H1 (cell line): ENCODE data around the gene CD300C. TPM values are rescaled to one million over a fixed set of nuclear protein-coding genes. Genes with fewer than 3 reads are reported as not detected.

Experiments
- BRCA1 ChIP-seq: IDR thresholded peaks from 2 replicates; pipeline ENCODE4 v1.6.1; 2012; ENCODE audit warnings: low read depth, low read length, improper control_type of control experiment
- KDM4A ChIP-seq: IDR thresholded peaks from one replicate; pipeline ENCODE4 v1.7.1; 2012; ENCODE audit warnings: low read depth, mild to moderate bottlenecking, moderate library complexity, low read length, inconsistent platforms; ENCODE audit not compliant: severe bottlenecking
- polyA plus RNA-seq, 7 experiments: library from polyadenylated mRNA; depleted of rRNA in 3 of 7; stranded (reverse) in 5 of 7; unstranded in 2 of 7; fragments of >200 nt in 5 of 7; fragments of 200-250 nt in 2 of 7; gene quantifications; 1 replicate in 5 of 7; 2 replicates in 1 of 7; 4 replicates in 1 of 7; pipeline versions ENCODE4 v1.2.1 to v1.2.3, GENCODE V29; 2011 to 2013; ENCODE audit warnings: missing spikeins in 2 of 7, mixed read lengths in 2 of 7
- total RNA-seq: library from RNA; stranded (reverse); fragmentation: NEBNext Ultra II Directional; extraction: Animal tissue kit (Norgen Biotek cat#: 25700); gene quantifications from 2 replicates; pipeline ENCODE4 v1.2.1, GENCODE V29; 2021
- TF ChIP-seq, protein P1 (sequence below), 3 experiments: IDR thresholded peaks; 1 replicate in 2 of 3; 2 replicates in 1 of 3; pipeline versions ENCODE4 v1.5.1 to v1.6.1; 2011; ENCODE audit warnings: low read length in 3 of 3, mild to moderate bottlenecking in 3 of 3, inconsistent platforms in 2 of 3, low read depth in 1 of 3, moderate library complexity in 1 of 3; ENCODE audit not compliant: insufficient read depth in 1 of 3; ENCODE audit errors: control extremely low read depth in 1 of 3
- TF ChIP-seq, protein P2 (sequence below): IDR thresholded peaks from 2 replicates; pipeline ENCODE4 v1.6.1; 2012; ENCODE audit warnings: inconsistent platforms

The CD300C gene
- total and polyA plus RNA-seq, 2 of the 8 experiments (the other 6 are each of a cell fraction or from before 2014, with no cell fraction given): not detected

DNA sequence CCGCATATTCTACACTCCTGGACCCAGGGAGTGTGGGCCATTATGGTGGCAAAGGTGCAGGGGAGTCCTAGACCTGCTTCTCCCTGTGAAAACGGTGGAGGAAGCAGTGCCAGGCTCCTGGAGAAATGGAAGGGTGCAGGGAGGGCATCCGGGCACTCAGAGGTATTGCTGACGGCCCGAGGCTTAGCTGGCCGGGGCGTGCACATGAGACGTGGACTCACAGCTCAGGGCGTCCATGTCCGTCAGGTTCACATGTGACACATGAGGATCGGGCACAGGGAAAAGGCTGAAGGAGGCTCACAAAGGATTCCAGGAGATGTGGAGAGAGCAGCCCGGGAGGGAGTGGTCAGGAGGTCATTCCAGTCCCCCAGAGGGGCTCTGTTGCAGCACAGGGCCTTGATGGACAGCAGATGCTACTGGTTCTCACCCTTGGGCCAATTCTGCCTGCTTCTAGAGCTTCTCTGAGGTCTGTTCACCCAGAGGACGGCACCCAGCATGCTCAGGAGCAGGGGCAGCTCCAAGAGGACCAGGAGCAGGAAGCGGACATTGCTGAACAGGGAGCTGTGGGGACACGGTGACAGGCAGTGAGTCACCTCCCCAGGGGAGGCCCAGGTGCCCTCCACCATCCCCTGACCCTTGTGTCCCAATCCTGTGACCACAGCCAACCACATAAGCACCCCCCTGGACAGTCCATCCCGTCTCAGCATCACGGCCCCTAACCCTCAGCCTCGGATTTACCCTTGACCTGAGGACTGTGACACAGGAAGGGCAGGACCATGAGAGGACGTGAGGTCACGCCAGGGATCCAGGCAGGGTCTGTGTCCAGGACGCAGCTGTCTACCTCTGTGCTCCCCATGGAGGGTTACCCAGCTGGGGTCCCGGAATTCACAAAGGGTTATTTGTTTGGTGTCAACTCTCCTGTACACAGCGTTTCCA lies 4.5 kb downstream of the CD300C start (continued):
- TF ChIP-seq, protein P1, sequence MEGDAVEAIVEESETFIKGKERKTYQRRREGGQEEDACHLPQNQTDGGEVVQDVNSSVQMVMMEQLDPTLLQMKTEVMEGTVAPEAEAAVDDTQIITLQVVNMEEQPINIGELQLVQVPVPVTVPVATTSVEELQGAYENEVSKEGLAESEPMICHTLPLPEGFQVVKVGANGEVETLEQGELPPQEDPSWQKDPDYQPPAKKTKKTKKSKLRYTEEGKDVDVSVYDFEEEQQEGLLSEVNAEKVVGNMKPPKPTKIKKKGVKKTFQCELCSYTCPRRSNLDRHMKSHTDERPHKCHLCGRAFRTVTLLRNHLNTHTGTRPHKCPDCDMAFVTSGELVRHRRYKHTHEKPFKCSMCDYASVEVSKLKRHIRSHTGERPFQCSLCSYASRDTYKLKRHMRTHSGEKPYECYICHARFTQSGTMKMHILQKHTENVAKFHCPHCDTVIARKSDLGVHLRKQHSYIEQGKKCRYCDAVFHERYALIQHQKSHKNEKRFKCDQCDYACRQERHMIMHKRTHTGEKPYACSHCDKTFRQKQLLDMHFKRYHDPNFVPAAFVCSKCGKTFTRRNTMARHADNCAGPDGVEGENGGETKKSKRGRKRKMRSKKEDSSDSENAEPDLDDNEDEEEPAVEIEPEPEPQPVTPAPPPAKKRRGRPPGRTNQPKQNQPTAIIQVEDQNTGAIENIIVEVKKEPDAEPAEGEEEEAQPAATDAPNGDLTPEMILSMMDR (IDR thresholded peaks at IDR 0.05; ENCODE audit: control extremely low read depth in 1 of 3, insufficient read depth in 1 of 3, low read depth in 1 of 3, low read length in 3 of 3): no peak
- TF ChIP-seq BRCA1 (no peak), KDM4A (no peak)
- TF ChIP-seq, protein P2, sequence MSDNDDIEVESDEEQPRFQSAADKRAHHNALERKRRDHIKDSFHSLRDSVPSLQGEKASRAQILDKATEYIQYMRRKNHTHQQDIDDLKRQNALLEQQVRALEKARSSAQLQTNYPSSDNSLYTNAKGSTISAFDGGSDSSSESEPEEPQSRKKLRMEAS: no peak
